ENCODE measurements around the gene ASCL4. TPM values are rescaled to one million over a fixed set of nuclear protein-coding genes. Genes with fewer than 3 reads are reported as not detected.
A peak's percentile ranks its signal among the peaks of the same experiment; 100 is the strongest.

ASCL4 gene
- total and polyA plus RNA-seq, 2 donors (not counting 1 experiment from before 2014, with no cell fraction given) = not detected

DNA sequence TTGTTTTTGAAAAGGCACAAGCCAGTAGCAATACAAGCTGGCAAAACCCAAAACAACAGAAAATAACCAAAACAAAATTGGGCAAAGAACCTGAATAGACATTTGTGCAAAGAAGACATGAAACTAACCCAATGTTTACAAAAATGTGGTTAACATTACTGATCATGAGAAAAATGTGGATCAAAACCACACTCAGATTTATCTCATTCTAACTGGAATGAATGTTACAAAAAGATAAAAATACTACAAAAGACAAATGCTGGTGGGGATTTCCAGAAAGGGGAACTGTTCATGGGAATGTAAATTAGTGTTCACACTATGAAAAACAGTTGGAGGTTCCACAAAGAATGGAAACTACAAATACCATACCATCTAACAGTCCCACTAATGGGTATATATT is 26.6 kb downstream of the ASCL4 start:
- H3K27me3 Mint-ChIP-seq = no peaks in the 10 kb centered on the region
- POLR2A ChIA-PET = no interaction called here
- DNase-seq = no peak

DNA sequence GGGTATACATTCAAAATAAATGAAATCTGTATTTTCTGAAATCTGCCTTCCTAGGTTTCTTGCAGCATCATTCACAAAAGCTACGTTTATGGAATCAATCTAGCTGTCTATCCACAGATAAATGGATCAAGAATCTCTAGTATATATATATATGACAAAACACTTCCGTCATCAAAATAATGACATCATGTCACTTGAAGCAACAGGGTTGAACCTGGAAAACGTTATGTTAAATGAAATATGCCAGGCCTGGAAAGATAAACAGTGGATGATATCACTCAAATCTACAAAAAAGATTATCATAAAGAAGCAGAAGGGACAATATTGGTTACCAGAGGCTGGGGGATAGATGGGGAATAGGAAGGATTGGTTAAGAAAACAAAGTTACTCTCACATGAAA is 28.6 kb downstream of the ASCL4 start:
- Histone ChIP-seq H3K36me3 (replicated peaks in 1 of 2; ENCODE audit: control extremely low read depth in 1 of 2, control insufficient read depth in 1 of 2, extremely low read depth in 1 of 2, insufficient read depth in 2 of 2, low read length in 1 of 2) (no peaks in the 10 kb centered on the region), H3K4me3 (ENCODE audit: control extremely low read depth in 1 of 5, extremely low read depth in 1 of 5, insufficient read depth in 1 of 5, low read depth in 2 of 5, low read length in 4 of 5) (no peak overlapping the region), H3K4me2 (replicated peaks; ENCODE audit: low read depth, low read length, poor library complexity, severe bottlenecking) (no peak overlapping the region), H2AFZ (ENCODE audit: insufficient read depth, low read depth, low read length, poor library complexity, severe bottlenecking) (no peak overlapping the region), H3K27me3 (replicated peaks in 1 of 4; ENCODE audit: control extremely low read depth in 1 of 4, control insufficient read depth in 3 of 4, insufficient read depth in 4 of 4, low read length in 3 of 4) (no peaks in the 10 kb centered on the region), H3K9me3 (ENCODE audit: control extremely low read depth in 1 of 3, control insufficient read depth in 2 of 3, insufficient read depth in 1 of 3, low read length in 2 of 3) (no peaks in the 10 kb centered on the region), H4K20me1 (ENCODE audit: control insufficient read depth, insufficient read depth, low read length, poor library complexity, severe bottlenecking) (no peaks in the 10 kb centered on the region), H3K9ac (ENCODE audit: low read length) (no peak overlapping the region), H3K79me2 (ENCODE audit: control insufficient read depth, insufficient read depth, low read length) (no peaks in the 10 kb centered on the region), H3K27ac (ENCODE audit: low read length in 2 of 2) (no peak overlapping the region), H3K4me1 (ENCODE audit: control insufficient read depth in 2 of 2, insufficient read depth in 2 of 2, low read length in 2 of 2) (peaks cover 8 to 10% of the 10 kb centered on the region in 2 donors)
- Mint-ChIP-seq H3K27me3 (peaks cover 3% of the 10 kb centered on the region), H3K4me1 (peaks cover 11% of the 10 kb centered on the region), H3K9me3 (ENCODE audit: insufficient read depth) (no peaks in the 10 kb centered on the region), H3K27ac (no peak overlapping the region), H3K4me3 (no peak overlapping the region)
- WGBS (ENCODE audit: insufficient coverage) = no CpG with 5 or more reads among the region's 3 CpGs
- ChIA-PET POLR2A (no interaction called here), CTCF (no interaction called here)
- intact Hi-C loops (cut with micrococcal nuclease) = no loop called here
- no peak for TF ChIP-seq EZH2 (IDR thresholded peaks at IDR 0.05; ENCODE audit: borderline replicate concordance, insufficient read depth, low read depth, low read length, poor library complexity, severe bottlenecking)
- TF ChIP-seq, protein P1, sequence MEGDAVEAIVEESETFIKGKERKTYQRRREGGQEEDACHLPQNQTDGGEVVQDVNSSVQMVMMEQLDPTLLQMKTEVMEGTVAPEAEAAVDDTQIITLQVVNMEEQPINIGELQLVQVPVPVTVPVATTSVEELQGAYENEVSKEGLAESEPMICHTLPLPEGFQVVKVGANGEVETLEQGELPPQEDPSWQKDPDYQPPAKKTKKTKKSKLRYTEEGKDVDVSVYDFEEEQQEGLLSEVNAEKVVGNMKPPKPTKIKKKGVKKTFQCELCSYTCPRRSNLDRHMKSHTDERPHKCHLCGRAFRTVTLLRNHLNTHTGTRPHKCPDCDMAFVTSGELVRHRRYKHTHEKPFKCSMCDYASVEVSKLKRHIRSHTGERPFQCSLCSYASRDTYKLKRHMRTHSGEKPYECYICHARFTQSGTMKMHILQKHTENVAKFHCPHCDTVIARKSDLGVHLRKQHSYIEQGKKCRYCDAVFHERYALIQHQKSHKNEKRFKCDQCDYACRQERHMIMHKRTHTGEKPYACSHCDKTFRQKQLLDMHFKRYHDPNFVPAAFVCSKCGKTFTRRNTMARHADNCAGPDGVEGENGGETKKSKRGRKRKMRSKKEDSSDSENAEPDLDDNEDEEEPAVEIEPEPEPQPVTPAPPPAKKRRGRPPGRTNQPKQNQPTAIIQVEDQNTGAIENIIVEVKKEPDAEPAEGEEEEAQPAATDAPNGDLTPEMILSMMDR (IDR thresholded peaks at IDR 0.05) = no peak
- ATAC-seq (ENCODE audit: low read depth) = no peak
- DNase-seq = no peak

More for the DNA sequence above, 26.6 kb downstream of the ASCL4 start:
- Histone ChIP-seq H3K9me3 (ENCODE audit: control extremely low read depth in 1 of 3, control insufficient read depth in 2 of 3, insufficient read depth in 1 of 3, low read length in 2 of 3) (no peaks in the 10 kb centered on the region), H3K4me1 (ENCODE audit: control insufficient read depth in 2 of 2, insufficient read depth in 2 of 2, low read length in 2 of 2) (peaks cover 8 to 10% of the 10 kb centered on the region in 2 donors), H3K27ac (ENCODE audit: low read length in 2 of 2) (no peak overlapping the region), H4K20me1 (ENCODE audit: control insufficient read depth, insufficient read depth, low read length, poor library complexity, severe bottlenecking) (no peaks in the 10 kb centered on the region), H2AFZ (ENCODE audit: insufficient read depth, low read depth, low read length, poor library complexity, severe bottlenecking) (peak overlapping the region; percentile 6), H3K4me2 (replicated peaks; ENCODE audit: low read depth, low read length, poor library complexity, severe bottlenecking) (peak overlapping the region; percentile 32), H3K9ac (ENCODE audit: low read length) (no peak overlapping the region), H3K79me2 (ENCODE audit: control insufficient read depth, insufficient read depth, low read length) (no peaks in the 10 kb centered on the region), H3K4me3 (ENCODE audit: control extremely low read depth in 1 of 5, extremely low read depth in 1 of 5, insufficient read depth in 1 of 5, low read depth in 2 of 5, low read length in 4 of 5) (no peak overlapping the region), H3K27me3 (replicated peaks in 1 of 4; ENCODE audit: control extremely low read depth in 1 of 4, control insufficient read depth in 3 of 4, insufficient read depth in 4 of 4, low read length in 3 of 4) (no peaks in the 10 kb centered on the region), H3K36me3 (replicated peaks in 1 of 2; ENCODE audit: control extremely low read depth in 1 of 2, control insufficient read depth in 1 of 2, extremely low read depth in 1 of 2, insufficient read depth in 2 of 2, low read length in 1 of 2) (no peaks in the 10 kb centered on the region)
- Mint-ChIP-seq H3K4me3 (no peak overlapping the region), H3K9me3 (ENCODE audit: insufficient read depth) (no peaks in the 10 kb centered on the region), H3K4me1 (peaks cover 11% of the 10 kb centered on the region), H3K27ac (no peak overlapping the region)
- intact Hi-C loops (cut with micrococcal nuclease) = no loop called here
- ATAC-seq (ENCODE audit: low read depth) = no peak
- TF ChIP-seq, protein P1 (IDR thresholded peaks at IDR 0.05) = no peak
- TF ChIP-seq EZH2 (IDR thresholded peaks at IDR 0.05; ENCODE audit: borderline replicate concordance, insufficient read depth, low read depth, low read length, poor library complexity, severe bottlenecking) = no peak
- CTCF ChIA-PET = interaction anchor here (0.6 kb wide), 1 partner anchor 131 kb away, joined by 3 read pairs; no protein-coding TSS in a partner anchor

Data from B cell (primary cell).